Upper lobe of left lung (tissue), 6 donors: ENCODE results near the gene DNAJC28. TPM values are rescaled to one million over a fixed set of nuclear protein-coding genes. Genes with fewer than 3 reads are reported as not detected.
"Not testable (repeated sequence)": the region's sequence is repeated elsewhere in the genome, so short reads cannot be mapped to it uniquely, and the experiment has no call there.

ENCODE experiments used
- ATAC-seq, 2 donors: fragments of 200-7000 bp; cut with Tn5 transposase; one replicate each; pipeline ENCODE4 v1.9.1; 2022; ENCODE audit warnings: mild to moderate bottlenecking in 2 of 2, moderate library complexity in 2 of 2; ENCODE audit not compliant: low FRiP score in 2 of 2
- DNase-seq, 2 donors: peaks; one replicate each; pipeline ENCODE4 v3.0.0-alpha.2; 2019 to 2020
- H3K27ac ChIP-seq, 4 donors: fragments of 200-600 bp; sonication (generic); one replicate each; pipeline ENCODE4 v1.5.1; 2016 to 2019
- H3K27me3 ChIP-seq, 4 donors: fragments of 200-600 bp; sonication (generic); one replicate each; pipeline ENCODE4 v1.5.1; 2017 to 2019
- H3K36me3 ChIP-seq, 4 donors: fragments of 200-600 bp; sonication (generic); one replicate each; pipeline ENCODE4 v1.5.1; 2016 to 2019
- H3K4me1 ChIP-seq, 4 donors: fragments of 200-600 bp; sonication (generic); one replicate each; pipeline ENCODE4 v1.5.1; 2018 to 2019
- H3K4me3 ChIP-seq, 4 donors: fragments of 200-600 bp; sonication (generic); one replicate each; pipeline ENCODE4 v1.5.1; 2017 to 2019; ENCODE audit warnings: mild to moderate bottlenecking in 2 of 4, moderate library complexity in 1 of 4
- H3K9me3 ChIP-seq, 4 donors: fragments of 200-600 bp; sonication (generic); one replicate each; pipeline ENCODE4 v1.5.1; 2018 to 2019
- EP300 ChIP-seq, 4 donors: sonication (generic); formaldehyde crosslinking; IDR thresholded peaks; one replicate each; pipeline ENCODE4 v1.5.1; 2017; ENCODE audit warnings: antibody characterized with exemption in 4 of 4, control low read depth in 2 of 4
- POLR2A ChIP-seq, 4 donors: fragments of 450-650 bp; IDR thresholded peaks; one replicate each; pipeline ENCODE4 v1.5.1; 2016 to 2017; ENCODE audit warnings: antibody characterized with exemption in 4 of 4, mild to moderate bottlenecking in 2 of 4
- POLR2AphosphoS5 ChIP-seq, 2 donors: sonication (generic); formaldehyde crosslinking; IDR thresholded peaks; one replicate each; pipeline ENCODE4 v1.5.1; 2017; ENCODE audit warnings: antibody characterized with exemption in 2 of 2
- WGBS, 2 donors: methylation state at CpG; one replicate each; pipeline ENCODE4 v1.1.5; 2017 to 2018; 5-methylcytosine and 5-hydroxymethylcytosine counted together
- total RNA-seq, 6 donors: library from RNA; depleted of rRNA in 4 of 6; stranded (reverse); fragments of >200 nt in 4 of 6; gene quantifications; one replicate each; pipeline versions ENCODE4 v1.1.0 to v1.2.1, GENCODE V29; 2016 to 2021
- TF ChIP-seq, protein P1 (sequence below), 6 experiments: fragments of 450-650 bp in 4 of 6; fragments of 200-600 bp in 2 of 6; sonication (generic) in 2 of 6; IDR thresholded peaks; one replicate each; pipeline ENCODE4 v1.5.1; 2016 to 2019; ENCODE audit warnings: antibody characterized with exemption in 6 of 6
- donor health status: DM: no; HTN: no; CAD: no; lungs with moderate emphysema.
- donor health status: DM: no; HTN: yes; CAD: no; lungs with severe emphysema.

DNAJC28 gene
- total RNA-seq, 6 donors from 2014 or later = 0.55 to 3.1 (median 1.6) TPM

GRCh38 chr21:33449616-33450015 lies 41.9 kb downstream of the DNAJC28 start:
- no peak for TF ChIP-seq POLR2A (IDR thresholded peaks at IDR 0.05)
- DNase-seq = no peak

DNA sequence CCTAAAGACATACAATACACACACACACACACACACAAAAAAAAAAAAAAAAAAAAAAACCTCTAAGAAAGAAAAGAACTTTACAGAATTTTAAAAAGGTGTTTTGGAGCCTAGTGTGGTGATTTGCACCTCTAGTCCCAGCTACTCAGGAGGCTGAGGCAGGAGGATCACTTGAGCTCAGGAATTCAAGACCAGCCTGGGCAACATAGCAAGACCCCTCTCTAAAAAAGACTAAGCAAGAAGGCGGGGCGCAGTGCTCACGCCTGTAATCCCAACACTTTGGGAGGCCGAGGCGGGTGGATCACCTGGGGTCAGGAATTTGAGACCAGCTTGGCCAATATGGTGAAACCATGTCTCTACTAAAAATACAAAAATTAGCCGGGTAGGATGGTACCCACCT lies 44.9 kb downstream of the DNAJC28 start:
- DNase-seq, H3K9me3 ChIP-seq, H3K27ac ChIP-seq, H3K4me3 ChIP-seq, ATAC-seq, H3K27me3 ChIP-seq: not testable (repeated sequence)
- Histone ChIP-seq H3K36me3 (peaks cover 0 to 25% (median 0%) of the 10 kb centered on the region in 4 donors), H3K4me1 (peaks cover 11 to 37% (median 17%) of the 10 kb centered on the region in 4 donors)
- 94 to 98% methylated on average over 6 of the region's 6 CpGs for WGBS, 2 donors

More at GRCh38 chr21:33449616-33450015, 41.9 kb downstream of the DNAJC28 start:
- no peak overlapping the region for H3K4me3 ChIP-seq
- H3K9me3 ChIP-seq = no peaks in the 10 kb centered on the region
- H3K27ac ChIP-seq = no peak overlapping the region
- no peaks in the 10 kb centered on the region for H3K27me3 ChIP-seq
- peaks cover 3 to 16% (median 6%) of the 10 kb centered on the region in 4 donors for H3K4me1 ChIP-seq
- ATAC-seq = no peak
- H3K36me3 ChIP-seq = peaks cover 0 to 49% (median 9%) of the 10 kb centered on the region in 4 donors
- WGBS, 2 donors = 93 to 94% methylated on average over 4 of the region's 4 CpGs

- TF ChIP-seq POLR2AphosphoS5 (IDR thresholded peaks at IDR 0.05) (no peak), EP300 (IDR thresholded peaks at IDR 0.05) (no peak), POLR2A (IDR thresholded peaks at IDR 0.05) (no peak)
- TF ChIP-seq, protein P1, sequence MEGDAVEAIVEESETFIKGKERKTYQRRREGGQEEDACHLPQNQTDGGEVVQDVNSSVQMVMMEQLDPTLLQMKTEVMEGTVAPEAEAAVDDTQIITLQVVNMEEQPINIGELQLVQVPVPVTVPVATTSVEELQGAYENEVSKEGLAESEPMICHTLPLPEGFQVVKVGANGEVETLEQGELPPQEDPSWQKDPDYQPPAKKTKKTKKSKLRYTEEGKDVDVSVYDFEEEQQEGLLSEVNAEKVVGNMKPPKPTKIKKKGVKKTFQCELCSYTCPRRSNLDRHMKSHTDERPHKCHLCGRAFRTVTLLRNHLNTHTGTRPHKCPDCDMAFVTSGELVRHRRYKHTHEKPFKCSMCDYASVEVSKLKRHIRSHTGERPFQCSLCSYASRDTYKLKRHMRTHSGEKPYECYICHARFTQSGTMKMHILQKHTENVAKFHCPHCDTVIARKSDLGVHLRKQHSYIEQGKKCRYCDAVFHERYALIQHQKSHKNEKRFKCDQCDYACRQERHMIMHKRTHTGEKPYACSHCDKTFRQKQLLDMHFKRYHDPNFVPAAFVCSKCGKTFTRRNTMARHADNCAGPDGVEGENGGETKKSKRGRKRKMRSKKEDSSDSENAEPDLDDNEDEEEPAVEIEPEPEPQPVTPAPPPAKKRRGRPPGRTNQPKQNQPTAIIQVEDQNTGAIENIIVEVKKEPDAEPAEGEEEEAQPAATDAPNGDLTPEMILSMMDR (IDR thresholded peaks at IDR 0.05) = no peak
- WGBS, 2 donors = 30 to 33% methylated on average over 2 of the region's 2 CpGs
- H3K9me3 ChIP-seq = no peaks in the 10 kb centered on the region
- peak overlapping the region; percentile 39 to 75 (median 68) for H3K27ac ChIP-seq
- H3K36me3 ChIP-seq = peaks cover 0 to 24% (median 0%) of the 10 kb centered on the region in 4 donors
- peak in 1 of 2 donors; percentile 80 for DNase-seq
- ATAC-seq = peak; percentile 43 to 82
- no peak overlapping the region for H3K4me3 ChIP-seq
- peaks cover 14 to 35% (median 20%) of the 10 kb centered on the region in 4 donors for H3K4me1 ChIP-seq
- H3K27me3 ChIP-seq = no peaks in the 10 kb centered on the region
These were observed 47.0 kb downstream of the DNAJC28 start for GRCh38 chr21:33444499-33444898.

GRCh38 chr21:33443194-33443593 lies 48.3 kb downstream of the DNAJC28 start:
- no peaks in the 10 kb centered on the region for H3K27me3 ChIP-seq
- TF ChIP-seq POLR2A (IDR thresholded peaks at IDR 0.05) (peak in 2 of 4 donors; percentile 15 to 37), POLR2AphosphoS5 (IDR thresholded peaks at IDR 0.05) (peak; percentile 45 to 53), EP300 (IDR thresholded peaks at IDR 0.05) (peak in 2 of 4 donors; percentile 27 to 79)
- TF ChIP-seq, protein P1 (IDR thresholded peaks at IDR 0.05) = peak in 1 of 6 experiments; percentile 28
- DNase-seq = peak in 1 of 2 donors; percentile 88
- peak overlapping the region; percentile 69 to 75 (median 72) for H3K27ac ChIP-seq
- H3K36me3 ChIP-seq = peaks cover 0 to 31% (median 4%) of the 10 kb centered on the region in 4 donors
- peaks cover 14 to 35% (median 20%) of the 10 kb centered on the region in 4 donors for H3K4me1 ChIP-seq
- no peaks in the 10 kb centered on the region for H3K9me3 ChIP-seq
- 77 to 84% methylated on average over 5 of the region's 5 CpGs for WGBS, 2 donors
- ATAC-seq = peak; percentile 60 to 89
- no peak overlapping the region for H3K4me3 ChIP-seq

DNA sequence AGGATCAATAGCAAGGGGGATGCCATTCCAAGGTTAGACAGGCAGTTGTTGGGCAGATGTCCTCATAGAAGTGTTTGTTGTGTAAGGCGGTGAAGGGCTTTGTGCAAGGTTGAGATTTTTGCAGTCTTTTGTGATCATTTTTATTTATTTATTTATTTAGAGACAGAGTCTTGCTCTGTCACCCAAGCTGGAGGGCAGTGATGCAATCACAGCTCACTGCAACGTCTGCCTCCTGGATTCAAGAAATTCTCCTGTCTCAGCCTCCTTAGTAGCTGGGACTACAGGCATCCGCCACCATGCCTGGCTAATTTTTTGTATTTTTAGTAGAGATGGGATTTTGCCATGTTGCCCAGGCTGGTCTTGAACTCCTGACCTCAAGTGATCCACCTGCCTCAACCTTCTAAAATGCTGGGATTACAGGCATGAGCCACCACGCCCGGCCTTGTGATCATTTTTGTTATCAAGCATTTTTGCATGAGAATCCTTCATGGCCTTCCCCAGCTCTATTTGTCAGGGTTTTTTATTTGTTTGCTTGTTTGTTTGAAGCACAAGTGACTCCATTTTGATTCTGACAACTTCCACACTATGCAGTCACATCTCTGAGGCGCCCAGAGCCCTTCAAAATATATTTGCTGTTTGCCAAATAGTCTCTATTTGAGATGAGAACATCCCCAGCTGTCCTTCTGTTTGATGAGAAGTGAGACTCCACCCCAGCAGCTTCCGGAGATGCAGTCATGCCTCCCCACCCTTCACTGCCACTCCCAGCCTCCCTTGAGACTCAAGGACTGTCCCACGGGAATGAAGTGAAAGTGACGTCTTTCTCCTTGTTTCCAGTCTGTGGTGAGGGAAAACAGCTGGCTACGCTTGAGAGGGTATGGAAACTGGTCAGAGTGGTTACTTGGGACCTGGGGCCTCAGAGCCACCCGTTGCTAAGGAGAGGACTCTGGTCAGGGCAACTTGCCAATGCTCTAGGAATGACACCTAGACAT lies 49.7 kb downstream of the DNAJC28 start:
- DNase-seq = peak in 1 of 2 donors; percentile 70
- 52% methylated on average over 11 of the region's 11 CpGs for WGBS, 2 donors
- H3K36me3 ChIP-seq = peaks cover 9 to 38% (median 18%) of the 10 kb centered on the region in 4 donors
- ATAC-seq = peak; percentile 75 to 82
- TF ChIP-seq EP300 (IDR thresholded peaks at IDR 0.05) = peak in 2 of 4 donors; percentile 72 to 92
- no peak for TF ChIP-seq POLR2A (IDR thresholded peaks at IDR 0.05)
- TF ChIP-seq POLR2AphosphoS5 (IDR thresholded peaks at IDR 0.05) = peak; percentile 82 to 87
- no peak overlapping the region for H3K4me3 ChIP-seq
- no peaks in the 10 kb centered on the region for H3K27me3 ChIP-seq
- H3K4me1 ChIP-seq = peaks cover 14 to 35% (median 20%) of the 10 kb centered on the region in 4 donors
- no peaks in the 10 kb centered on the region for H3K9me3 ChIP-seq
- peak overlapping the region; percentile 63 to 75 (median 70) for H3K27ac ChIP-seq

Other genes with a start within 250 kb of the DNAJC28 start
- gene IL10RB, start 225.3 kb downstream of the DNAJC28 start, total RNA-seq = 10 to 100 TPM; 11.5 to 49.2 (median 41.0) TPM
- 10 to 100 TPM; 17.1 to 68.5 (median 36.0) TPM for gene IFNAR1, start 166.7 kb downstream of the DNAJC28 start, total RNA-seq
- gene IFNGR2, start 88.3 kb downstream of the DNAJC28 start, total RNA-seq = 10 to 100 TPM; 35.6 to 89.8 (median 62.0) TPM
- gene TMEM50B, start 11.7 kb downstream of the DNAJC28 start, total RNA-seq = 100 to 1,000 TPM in 2 of 6 donors, 10 to 100 TPM in 4; 45.1 to 155 (median 68.0) TPM
- 10 to 100 TPM; 55.9 to 89.8 (median 64.3) TPM for gene GART, start 50.4 kb upstream of the DNAJC28 start, total RNA-seq
- 1,000 to 10,000 TPM in 1 of 6 donors, 100 to 1,000 TPM in 5; 236 to 1,038 (median 307) TPM for gene SON, start 51.3 kb upstream of the DNAJC28 start, total RNA-seq
- 10 to 100 TPM in 2 of 6 donors, 1 to 10 TPM in 4; 4.3 to 19.2 (median 6.3) TPM for gene DONSON, start 97.0 kb upstream of the DNAJC28 start, total RNA-seq
- gene CRYZL1, start 150.0 kb upstream of the DNAJC28 start, total RNA-seq = 10 to 100 TPM; 20.2 to 80.7 (median 31.7) TPM
- gene ITSN1, start 150.8 kb upstream of the DNAJC28 start, total RNA-seq = 100 to 1,000 TPM in 1 of 6 donors, 10 to 100 TPM in 5; 19.3 to 103 (median 38.7) TPM